GM04503 (cell line): ENCODE measurements around the gene CLEC16A.

Source experiments
- DNase-seq: peaks from one replicate; pipeline ENCODE4 v3.0.0-alpha.2; 2012; ENCODE audit warnings: low read depth

The CLEC16A gene

DNA sequence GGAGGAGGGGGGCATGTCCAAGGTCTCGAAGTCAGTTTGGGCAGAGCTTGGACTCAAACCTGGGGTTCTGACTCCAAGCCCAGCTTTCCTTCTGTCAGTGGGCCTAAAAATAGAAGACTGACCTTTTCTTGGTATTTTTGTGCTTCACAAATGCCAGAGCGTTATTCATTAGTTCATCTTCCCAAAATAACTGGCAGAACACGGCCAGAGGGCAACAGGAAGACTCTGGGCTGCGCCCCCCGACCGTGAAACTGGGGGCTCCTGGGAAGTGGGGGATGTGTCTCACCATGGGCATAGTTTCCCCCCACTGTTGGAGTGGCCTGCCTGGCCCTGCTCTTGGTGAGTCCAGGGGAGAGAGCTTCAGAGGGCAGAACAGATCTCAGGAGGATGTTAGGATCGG, 217.6 kb downstream of the CLEC16A start:
- DNase-seq: no peak

DNA sequence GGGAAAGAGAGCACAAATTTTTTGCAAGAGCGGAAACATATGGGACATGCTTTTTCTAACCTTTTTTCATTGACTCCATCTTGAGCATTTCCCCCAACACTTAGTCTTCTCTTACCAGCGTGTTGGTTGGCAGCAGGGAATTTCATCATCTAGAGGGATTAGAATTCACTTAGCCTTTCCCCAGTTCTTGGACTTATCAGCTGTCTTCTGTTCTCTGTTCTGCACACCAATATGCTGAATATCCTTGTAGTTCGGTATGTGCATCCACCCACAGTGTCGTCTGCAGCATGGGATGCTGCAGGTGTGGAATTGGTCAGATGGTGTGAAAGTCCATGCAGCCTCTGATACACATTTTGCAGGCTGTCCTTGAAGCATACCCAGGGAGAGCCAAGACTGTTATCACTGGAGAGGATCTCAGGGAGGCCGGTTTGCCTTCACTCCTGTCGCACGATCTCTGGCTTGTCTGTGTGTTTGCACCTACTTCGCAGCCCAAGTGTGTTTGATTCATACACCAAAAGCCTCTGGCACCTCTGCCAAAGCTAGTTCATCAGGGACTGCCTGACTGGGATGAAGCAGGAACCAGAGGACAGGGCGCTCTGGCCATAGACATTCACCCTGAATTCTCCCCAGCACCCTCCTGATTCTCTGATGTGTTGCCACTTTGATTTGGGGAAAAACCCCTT, 218.4 kb downstream of the CLEC16A start:
- no peak for DNase-seq

DNA sequence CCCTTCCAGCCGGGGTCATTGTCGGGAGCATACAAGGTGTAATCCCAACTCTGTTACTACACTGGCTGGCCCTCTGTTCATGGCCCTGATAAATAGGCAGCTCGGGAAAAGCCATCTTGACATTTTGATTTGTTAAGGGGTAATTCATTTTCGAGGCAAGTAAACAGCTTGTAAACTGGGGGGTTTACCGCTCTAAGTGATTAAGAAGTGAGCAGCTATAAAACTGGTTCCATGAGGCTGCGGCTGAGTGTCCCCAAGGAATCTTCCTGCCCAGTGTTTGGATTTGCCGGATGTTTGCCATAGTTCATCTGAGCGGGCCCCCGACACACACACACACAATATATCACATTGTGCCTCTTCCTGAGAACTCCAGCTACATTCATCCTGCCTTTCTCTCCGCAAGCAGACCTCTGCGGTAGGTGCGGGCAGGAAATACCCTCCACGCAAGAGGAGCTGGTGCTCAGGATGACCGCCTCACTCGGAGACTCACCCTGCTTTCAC, 219.4 kb downstream of the CLEC16A start:
- no peak for DNase-seq

DNA sequence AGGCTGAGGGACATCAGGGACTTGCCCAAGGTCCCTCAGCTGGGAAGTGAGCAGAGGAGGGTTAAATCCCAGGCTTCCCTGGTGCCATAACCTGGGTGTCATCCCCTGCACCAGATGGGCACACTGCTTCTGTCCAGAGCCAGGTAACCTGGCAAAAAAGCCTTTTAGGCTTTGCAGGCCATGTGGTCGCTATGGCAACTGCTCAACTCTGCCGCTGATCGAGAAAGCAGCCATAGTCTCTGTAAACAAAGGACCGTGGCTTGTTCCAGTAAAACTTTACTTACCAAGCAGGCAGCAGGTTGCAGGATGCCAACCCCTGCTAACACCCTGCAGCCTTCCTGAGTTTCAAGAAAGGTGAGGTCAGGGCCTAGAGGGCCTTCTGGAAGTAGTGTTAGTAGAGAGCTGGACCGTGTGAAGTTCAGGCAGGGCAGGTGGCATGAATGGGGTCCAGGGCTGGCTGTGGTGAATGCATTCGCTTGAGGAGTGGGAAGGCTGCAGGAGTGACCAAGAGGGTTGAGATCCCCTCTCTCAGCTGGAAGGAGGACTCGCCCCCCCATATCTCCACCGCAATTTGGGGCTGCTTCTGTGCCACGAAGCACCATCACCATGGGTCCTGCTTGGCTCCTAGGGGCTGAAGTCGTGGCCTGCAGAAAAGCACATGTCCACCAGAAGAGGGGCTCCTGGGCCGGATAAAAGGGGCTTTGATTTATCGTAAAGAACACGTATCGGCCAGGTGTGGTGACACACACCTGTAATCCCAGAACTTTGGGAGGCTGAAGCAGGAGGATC, 220.3 kb downstream of the CLEC16A start:
- DNase-seq: no peak

DNA sequence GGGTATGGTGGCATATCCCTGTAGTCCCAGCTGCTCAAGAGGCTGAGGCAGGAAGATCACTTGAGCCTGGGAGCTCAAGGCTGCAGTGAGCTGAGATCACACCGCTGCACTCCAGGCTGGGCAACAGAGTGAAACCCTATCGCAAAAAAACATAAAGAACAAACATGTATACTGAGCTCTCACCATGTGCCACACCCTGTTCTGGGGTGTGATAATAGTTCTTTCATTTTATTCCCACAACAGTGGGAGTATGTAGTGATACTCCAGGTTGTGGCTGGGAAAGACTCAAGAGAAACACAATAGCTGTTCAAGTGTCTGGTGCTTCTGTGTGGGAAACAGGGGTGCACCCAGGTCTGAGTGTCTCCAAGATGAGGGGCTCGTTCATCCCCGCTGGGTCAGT, 221.0 kb downstream of the CLEC16A start:
- no peak for DNase-seq

DNA sequence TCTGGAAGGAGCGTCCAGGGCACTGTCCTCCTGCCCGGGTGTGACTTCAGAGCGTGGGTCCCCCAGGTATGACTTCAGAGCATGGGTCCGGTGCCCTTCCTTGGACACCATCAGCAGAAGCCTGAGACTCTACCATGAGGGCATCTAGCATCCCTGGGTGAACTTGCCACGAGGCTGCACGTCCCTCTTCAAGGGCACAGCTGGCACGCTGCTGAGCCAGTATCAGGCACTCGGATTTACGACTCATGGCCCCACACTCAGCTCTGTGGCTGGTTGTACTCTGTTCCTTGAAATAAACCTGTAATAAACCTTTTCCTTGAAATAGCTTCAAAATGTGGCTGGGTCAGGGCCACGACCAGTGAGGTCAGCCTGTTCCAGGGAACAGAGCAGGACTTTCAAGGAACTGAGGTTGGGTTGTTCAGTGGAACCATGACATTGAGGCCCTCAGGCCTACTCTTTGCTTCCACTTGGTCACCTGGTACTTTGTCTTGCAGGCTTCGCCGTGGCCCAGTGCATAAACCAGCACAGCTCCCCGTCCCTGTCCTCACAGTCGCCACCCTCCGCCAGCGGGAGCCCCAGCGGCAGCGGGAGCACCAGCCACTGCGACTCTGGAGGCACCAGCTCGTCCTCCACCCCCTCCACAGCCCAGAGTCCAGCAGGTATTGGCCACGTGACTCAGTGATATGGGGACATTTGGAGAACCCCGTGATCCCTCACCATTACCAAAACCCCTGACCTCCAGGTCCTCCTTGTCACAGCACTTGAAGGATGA, 221.7 kb downstream of the CLEC16A start:
- no peak for DNase-seq

DNA sequence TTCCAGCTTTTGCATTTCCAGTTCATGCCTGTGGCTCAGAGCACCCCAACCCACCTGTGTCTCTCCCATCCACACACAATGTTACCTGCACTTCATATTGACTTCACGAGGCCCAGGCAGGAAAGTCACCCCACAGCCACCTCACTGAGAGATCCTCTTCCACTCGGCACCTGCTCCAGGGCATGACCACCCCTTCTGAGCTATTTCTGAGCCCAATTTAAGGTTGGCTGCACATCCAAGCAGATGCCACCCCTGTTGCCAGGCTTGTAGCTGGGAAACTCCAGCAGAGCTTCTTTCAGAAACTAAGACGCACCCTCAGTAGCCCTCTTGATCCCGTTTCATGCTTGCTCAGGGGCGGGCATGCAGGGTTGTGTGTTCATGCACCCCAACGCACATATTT, 223.2 kb downstream of the CLEC16A start:
- DNase-seq: no peak

DNA sequence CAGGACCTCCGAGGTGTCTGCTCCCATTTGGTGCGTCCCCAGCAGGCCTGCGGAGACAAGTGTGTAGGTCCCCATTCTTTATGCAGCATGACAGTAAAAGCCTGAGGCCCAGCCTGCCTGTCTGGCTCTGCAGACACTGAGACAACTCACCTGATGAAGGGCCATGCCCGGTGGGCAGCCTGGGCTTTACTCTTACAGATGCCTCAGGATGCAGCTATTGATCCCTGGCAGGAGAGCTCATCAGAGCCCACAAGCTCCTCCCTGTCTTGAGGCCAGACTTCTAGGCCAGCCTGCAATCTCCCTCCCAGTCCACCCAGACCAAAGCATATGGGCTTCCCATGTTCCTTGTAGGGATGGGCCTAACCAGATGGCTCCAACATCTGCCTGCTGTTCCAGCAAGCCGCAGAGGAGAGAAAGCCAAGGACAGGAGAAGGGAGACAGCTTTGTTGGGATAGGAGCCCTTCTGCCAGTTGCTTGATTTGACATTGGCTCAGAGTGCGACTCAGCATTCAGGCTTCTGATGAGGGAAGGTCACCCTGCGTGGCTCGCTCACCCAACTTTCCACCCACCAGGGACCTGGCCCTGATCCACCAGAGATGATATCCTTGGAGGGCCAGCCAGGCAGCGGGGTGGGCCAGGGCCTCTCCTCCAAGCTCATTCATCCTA, 224.2 kb downstream of the CLEC16A start:
- DNase-seq: no peak

DNA sequence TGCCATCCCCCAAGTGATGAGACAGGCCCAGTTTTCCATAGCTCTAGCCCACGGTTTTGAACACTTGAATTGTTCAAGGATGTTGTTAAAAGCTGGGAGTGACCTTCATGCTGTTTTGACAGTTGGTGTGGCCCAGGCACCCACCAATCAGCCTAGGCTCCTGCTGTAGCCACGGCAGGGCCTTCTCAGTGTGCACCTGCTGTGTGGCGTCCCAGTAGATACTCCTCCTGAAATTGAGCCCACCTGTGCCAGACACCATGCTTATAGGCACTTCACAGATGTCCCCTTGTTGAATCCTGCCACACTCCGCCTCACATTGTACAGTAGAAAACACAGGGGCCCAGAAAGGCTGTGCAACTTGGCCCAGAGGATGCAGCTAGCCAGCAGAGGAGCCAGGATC, 225.3 kb downstream of the CLEC16A start:
- DNase-seq: no peak

DNA sequence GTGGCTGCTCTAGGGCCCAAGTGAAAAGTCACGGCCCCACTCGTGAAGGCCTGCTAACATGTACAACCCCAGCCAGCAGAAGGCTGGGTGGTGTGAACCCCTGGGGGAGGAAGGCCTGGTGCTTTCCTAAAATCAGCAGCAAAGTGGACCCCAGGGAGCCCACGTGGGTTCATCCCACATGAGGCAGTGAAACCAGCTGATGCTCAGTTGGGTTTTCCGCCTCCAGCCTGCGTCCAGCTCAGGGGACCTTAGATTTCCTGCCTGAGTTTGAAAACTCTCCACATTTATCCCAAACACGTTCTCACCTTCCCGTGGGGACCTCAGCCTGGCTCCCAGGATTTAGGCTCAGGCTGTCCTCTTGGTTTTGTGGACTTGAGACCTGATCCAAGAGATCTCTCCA, 225.8 kb downstream of the CLEC16A start:
- DNase-seq: no peak

DNA sequence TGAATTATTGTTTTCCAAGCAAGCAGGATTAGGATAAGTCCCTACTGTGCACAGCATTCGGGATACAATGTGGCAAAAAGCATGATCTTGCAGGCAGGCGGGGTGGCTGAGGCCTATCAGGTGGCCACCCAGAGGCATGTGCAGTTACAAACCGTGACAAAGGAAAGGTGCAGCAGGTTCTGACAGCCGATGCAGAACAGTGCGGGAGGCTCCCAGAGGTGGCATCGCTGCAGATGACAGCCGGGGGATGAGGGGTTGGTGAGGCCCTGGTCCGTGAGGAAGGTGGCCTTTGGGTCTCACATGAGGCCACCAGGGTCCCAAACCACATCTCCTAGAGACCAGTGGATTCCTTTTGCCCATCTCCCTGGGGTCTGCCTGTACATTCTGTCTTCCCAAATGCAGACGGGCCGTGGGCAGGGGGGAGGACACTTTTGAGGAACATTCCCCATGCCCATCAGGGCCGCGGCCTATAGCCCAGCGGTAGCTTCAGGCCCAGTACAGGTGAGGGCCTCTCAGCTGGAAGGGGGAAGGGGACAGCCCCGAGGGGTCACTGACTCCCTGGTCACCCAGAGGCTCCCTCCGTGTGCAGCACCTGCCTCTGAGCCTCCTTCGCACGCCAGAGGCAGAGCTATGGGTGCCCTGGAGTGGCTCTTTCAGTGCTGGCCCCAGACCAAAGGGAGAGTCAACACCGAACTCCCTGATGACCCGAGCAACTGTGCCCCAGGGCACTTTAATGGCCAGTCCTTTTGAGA, 226.5 kb downstream of the CLEC16A start:
- DNase-seq: no peak

DNA sequence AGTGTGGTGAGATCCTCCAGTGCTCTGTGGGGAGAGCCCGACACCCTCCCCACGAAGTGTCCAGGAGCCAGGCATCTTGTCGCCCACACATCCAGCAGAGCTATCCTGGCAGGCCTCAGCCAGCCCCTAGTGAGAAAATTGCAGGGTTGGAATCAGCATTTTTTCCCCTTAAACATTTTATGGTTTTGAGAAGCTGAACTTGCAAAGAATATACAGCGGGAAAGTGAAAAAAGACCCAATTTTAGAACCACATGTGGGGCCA, 227.0 kb downstream of the CLEC16A start:
- DNase-seq: no peak

DNA sequence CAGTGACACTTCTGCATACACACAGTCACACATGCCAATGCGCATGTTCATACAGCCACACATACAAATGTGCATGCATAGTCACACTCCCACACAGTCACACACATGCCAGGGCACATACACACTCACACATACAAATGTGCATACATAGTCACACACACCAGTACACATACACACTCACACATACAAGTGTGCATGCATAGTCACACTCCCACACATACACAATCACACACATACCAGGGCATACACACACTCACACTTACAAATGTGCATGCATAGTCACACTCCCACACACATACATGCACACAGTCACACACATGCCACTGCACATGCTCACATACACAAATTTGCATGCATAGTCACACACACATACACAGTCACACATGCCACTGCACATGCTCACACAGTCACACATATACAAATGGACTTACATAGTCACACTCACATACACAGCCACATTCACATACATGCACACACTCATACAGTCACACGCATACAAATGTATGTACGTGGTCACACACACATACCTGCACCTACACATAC, 227.5 kb downstream of the CLEC16A start:
- no peak for DNase-seq

DNA sequence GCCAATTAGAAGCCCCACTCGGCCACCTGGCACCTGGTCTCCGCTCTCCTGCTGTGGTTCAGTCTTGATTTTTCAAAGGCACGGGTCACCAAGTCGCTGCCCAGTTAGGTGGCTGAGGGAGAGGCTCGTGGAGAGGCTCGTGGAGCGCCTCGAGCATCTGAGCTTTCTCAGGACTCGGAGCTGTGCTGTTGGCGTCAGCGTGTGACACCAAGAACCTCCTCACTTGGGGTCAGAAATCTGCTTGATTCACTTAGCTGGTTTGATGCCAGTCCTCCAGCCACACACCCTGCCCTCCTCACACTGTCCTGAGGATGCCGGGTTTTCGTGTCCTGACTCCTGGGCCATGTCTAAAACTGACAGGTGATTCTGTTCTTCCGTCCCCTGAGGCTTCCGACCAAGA, 229.1 kb downstream of the CLEC16A start:
- DNase-seq: no peak

DNA sequence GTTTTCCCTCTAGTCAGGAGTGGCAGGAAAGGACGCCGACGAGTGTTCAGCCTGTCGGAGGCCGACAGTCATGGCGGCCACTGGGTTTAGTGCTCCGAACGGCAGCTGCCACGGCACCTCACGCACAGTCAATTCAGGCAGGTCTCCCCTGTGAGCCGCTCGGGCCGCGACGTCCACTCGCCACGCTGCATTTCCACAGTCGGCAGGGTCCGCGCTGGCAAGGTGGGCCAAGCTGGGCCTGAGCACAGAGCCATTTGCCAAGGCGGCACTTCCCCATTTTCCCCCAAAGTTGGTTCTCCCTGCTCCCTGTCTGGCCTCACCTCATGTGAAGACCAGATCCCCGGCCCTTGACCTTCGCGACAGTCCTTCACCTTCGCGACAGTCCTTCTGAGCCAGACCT, 229.8 kb downstream of the CLEC16A start:
- no peak for DNase-seq

DNA sequence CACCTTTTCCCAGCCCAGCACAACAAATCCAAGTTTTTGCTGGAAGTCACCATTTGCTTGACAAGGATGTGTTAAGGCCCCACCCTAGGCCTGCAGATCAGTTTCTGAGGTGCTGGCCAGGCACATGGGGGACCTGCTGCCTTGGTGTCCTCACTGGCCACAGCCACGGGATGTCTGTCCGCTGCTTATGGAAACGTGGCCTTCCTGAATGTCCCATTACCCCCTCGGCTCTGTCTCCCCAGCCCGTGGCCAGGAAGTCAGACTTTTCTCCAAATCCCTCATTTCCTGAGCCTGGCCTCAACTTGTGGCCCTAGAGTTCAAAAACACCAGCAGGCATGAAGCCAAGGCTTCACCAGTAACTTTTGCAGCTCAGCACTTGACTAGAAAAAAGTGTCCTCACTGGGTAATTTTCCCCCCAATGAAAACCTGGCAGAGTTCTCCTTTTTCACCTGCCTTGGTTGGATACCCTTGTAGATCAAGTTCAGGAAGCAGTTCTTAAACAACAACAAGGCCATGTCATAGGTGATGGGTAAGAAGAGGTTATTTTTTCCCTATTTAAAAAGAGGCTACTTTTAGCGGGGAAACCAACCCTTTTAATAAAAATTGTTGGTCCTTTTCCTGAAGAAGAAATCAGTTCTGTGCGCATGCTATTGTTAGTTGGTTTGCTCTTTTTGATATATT, 230.9 kb downstream of the CLEC16A start:
- DNase-seq: no peak

DNA sequence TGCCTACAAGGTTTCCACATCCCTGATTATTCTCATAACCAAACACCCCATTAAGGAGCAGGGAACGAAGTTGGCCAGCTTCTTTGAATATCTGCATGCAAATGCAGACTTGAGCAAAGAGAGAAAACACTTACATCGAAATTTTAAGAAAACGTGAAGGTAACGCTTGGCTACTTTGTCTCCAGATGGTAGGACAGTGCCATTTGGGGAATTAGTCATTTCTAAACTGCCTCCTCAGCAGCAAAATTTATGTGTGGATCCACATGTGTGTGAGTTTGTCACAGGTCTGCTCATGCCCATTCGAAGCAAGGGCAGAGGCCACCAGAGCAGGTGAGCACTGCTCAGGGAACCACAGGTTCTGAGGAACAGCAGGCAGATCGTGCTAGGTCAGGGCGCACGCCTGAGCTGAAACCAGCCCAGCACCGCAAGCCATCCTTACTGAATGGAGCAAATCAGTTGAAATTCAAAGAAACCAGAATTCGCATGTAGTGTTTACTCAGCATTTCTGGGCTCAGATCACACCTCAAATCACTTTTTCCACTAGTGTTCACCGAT, 231.5 kb downstream of the CLEC16A start:
- no peak for DNase-seq

DNA sequence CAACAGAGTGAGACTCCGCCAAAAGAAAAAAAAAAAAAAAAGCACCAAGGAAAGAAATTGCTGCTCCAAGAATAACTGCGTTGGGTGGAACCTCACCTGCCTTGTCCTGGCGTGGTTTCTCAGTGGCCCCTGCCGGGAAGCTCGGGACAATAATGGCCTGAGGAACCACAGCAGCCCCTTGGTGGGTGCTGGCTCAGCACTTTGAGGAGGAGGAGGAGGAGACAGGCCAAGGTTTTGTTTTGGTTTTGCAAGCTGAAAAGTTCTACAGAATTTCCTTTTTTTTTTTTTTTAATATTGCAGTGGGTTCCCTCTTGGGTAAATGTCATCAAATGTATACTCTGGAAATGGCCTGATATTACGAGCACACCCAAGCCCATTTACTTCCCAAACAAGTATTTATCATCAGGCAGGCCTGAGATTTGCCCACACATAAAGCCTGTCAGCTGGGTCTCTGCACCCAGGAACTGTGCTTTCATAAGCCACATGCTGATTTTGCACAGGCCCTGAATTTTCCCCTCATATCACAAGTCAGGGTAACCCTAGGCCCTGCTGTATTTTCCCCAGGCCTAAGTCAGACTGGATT, 233.3 kb downstream of the CLEC16A start:
- no peak for DNase-seq

DNA sequence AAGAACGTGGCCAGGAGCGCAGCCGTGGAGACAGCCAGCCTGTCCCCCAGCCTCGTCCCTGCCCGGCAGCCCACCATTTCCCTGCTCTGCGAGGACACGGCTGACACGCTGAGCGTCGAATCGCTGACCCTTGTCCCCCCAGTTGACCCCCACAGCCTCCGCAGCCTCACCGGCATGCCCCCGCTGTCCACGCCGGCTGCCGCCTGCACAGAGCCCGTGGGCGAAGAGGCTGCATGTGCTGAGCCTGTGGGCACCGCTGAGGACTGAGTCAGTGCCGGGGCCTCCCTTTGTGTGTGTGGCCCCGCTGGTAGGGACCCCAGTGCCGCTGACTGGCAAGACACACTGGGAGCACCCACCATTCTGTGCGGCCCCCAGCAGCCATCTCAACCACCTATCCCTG, 234.1 kb downstream of the CLEC16A start:
- no peak for DNase-seq

DNA sequence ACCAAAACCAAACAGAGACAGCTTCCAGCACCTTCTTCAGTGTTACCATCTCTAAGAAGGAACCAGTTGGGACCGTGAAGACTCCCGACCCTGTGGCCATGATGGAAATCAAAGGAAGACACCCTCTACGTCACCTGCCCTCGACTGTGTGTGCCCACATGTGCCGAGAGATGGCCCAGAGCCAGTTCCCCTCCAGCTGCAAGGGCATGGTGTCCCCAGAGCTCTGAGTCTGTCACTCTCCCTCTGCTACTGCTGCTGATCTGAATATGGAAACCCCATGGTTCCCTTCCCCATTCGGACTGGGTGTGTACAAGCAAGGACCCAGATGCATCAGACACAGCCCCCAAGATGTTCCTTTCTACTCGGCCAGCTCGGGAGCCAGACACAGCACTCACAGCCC, 235.2 kb downstream of the CLEC16A start:
- no peak for DNase-seq
